ENCODE measurements around the gene ABCF2.

ABCF2 gene

DNA sequence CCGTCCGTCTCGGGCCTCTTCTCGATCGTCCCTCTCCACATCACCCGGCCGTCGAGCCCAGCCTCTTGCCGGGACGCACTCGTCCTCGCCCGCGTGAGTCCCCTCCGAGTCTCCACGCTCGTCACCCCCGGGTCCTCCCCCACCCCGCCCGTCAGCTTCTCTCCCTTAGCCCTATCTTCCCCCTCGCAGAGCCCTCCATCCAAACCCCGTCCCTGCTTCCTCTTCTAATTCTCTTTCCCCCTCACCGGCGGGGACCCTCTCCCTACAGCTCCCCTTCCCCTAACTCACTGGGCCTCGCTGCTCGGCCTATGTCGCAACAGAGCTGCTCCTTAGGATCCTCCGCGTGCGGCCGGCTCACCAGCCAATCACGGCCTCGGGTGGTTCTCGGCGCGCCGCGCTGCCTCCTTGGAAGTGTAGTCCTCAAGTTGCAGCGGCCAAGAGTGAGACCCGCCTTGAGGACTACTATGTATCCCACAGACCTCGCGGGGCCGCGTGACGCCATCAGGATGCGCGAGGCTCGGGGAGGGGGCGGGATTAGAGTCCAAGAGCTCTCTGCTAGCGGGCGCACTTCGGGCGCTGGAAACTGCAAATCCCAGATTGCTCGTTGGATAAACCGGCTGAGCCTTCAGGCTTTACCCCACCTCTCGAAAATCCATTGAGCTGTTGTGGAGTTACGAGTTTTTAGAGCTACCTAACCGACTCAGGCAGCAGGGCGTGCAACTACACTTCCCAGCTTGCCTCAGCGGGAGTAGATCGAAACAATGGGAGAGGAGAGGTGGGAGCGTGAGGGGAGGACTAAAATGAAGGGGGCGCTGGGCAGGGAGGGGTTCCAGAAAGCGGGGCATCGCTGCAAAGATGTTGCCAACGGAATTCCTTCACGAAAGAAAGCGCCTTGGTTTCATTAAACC, at the start of gene ABCF2:
TSS of gene ABCF2 (minus strand) at position 331 of the 908 bp plus-strand sequence. CDS start 747 bp downstream, outside the sequence.
- Mint-ChIP-seq H3K27ac (peak within 1 kb of the TSS; percentile 99), H3K4me1 (ENCODE audit: low read depth) (peaks cover 49% of the 10 kb centered on the region), H3K4me3 (peak within 1 kb of the TSS; percentile 100), H3K27me3 (no peaks in the 10 kb centered on the region), H3K36me3 (peaks cover 20% of the 10 kb centered on the region), H3K9me3 (ENCODE audit: low read depth) (no peaks in the 10 kb centered on the region)

DNA sequence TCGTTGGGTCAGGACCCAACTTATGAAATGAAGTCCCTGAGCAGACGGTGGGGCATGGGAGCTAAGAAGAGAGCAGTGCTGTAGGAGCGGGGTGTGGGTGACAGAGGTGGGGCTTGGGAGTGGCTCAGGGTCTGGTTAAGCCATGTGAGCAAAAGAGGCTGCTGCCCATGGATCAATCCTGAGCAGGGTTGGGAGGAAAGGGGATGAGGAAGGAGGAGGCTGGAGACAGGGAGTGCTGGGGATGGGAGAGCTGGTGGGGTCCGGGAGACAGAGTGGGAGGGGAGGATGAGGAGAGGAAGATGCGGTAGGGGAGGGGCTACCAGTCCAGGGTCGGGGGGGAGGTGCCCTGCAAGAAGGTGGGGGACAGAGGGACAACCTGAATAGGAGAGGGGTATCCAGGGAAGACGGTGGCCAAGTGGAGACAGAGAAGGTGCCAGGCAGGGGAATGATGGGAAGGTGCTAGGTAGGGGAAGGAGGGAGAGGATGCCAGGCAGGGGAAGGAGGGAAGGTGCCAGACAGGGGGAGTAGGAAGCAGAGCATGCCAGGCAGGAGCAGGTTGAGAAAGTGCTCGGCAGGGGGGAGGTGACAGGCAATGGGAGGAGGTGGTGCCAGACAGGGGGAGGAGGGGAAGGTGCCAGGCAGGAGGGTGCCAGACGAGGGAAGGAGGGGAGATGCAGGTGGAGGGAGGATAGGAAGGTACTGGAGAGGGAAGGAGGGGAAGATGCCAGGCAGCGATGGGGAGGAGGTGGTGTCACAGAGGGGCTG, 49.0 kb upstream of the ABCF2 start:
- no peak overlapping the region for H3K27ac Mint-ChIP-seq
- H3K4me1 Mint-ChIP-seq (ENCODE audit: low read depth): peaks cover 44% of the 10 kb centered on the region
- no peaks in the 10 kb centered on the region for H3K9me3 Mint-ChIP-seq (ENCODE audit: low read depth)
- H3K36me3 Mint-ChIP-seq: no peaks in the 10 kb centered on the region
- H3K27me3 Mint-ChIP-seq: no peaks in the 10 kb centered on the region
- peak overlapping the region; percentile 60 for H3K4me3 Mint-ChIP-seq

DNA sequence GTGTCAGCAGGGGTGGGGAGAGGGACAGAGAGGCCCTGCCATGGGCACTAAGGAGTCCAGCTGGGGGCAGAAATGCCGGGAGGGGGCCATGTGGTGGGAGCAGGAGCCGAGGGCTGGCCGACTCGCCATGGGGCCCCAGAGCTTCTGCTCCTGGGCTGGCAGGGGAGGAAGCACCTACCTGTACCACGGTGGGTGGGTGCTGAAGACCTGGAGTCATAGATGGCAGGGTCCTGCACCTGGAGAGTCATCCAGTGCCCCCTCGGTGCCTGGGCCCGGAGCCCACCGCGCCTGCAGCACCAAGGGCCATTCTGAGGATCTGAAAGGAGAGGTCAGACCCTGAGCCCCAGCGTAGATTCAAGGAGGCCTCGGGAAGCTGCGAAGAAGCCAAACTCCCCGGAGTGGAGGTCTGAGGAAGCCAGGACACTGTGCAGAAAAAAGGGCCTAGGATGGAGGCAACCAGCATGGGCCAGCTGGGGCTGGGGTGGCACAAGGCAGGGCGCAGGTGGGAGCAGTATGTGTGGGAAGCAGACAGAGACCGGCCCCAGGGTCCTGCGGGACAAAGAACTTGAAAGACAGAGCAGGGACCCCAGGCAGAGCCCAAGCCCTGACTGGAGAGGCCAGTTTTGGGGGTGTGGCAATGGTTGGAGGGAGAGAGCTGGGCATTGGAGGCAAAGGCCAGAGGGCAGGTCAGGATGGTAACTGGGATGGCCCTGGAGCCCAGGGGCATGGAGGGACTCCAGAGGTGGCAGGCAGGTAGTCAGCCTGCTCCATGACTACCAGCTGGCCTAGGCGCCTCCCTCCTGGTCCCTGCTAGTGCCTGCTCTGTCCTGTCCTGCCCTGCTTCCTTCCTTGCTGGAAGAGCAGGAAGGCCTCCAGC, 48.2 kb upstream of the ABCF2 start:
- Mint-ChIP-seq H3K27me3 (no peaks in the 10 kb centered on the region), H3K36me3 (no peaks in the 10 kb centered on the region), H3K4me1 (ENCODE audit: low read depth) (peaks cover 48% of the 10 kb centered on the region), H3K9me3 (ENCODE audit: low read depth) (no peaks in the 10 kb centered on the region), H3K4me3 (peak overlapping the region; percentile 60), H3K27ac (no peak overlapping the region)

DNA sequence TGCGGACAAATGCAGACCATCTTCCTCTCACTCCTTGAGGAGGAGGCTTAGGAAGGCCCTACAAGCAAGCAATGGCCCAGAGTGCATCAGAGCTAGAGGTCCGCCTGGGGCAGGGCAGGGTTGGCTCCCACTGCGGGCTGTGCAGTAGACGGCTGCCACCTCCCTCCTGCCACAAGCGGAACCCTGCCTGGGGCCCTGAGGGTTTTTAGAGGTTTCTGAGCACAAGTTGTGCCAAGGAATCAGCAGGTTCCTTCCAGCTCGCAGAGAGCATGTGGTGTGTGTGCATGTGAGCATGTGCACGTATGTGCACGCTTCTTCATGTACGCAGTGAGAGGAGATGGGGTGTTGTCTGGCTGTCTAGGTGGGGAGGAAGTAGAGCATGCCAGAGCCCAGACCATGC, 47.4 kb upstream of the ABCF2 start:
- no peaks in the 10 kb centered on the region for H3K9me3 Mint-ChIP-seq (ENCODE audit: low read depth)
- peaks cover 3% of the 10 kb centered on the region for H3K36me3 Mint-ChIP-seq
- H3K27me3 Mint-ChIP-seq: no peaks in the 10 kb centered on the region
- H3K4me1 Mint-ChIP-seq (ENCODE audit: low read depth): peaks cover 48% of the 10 kb centered on the region
- H3K27ac Mint-ChIP-seq: no peak overlapping the region
- H3K4me3 Mint-ChIP-seq: peak overlapping the region; percentile 56

DNA sequence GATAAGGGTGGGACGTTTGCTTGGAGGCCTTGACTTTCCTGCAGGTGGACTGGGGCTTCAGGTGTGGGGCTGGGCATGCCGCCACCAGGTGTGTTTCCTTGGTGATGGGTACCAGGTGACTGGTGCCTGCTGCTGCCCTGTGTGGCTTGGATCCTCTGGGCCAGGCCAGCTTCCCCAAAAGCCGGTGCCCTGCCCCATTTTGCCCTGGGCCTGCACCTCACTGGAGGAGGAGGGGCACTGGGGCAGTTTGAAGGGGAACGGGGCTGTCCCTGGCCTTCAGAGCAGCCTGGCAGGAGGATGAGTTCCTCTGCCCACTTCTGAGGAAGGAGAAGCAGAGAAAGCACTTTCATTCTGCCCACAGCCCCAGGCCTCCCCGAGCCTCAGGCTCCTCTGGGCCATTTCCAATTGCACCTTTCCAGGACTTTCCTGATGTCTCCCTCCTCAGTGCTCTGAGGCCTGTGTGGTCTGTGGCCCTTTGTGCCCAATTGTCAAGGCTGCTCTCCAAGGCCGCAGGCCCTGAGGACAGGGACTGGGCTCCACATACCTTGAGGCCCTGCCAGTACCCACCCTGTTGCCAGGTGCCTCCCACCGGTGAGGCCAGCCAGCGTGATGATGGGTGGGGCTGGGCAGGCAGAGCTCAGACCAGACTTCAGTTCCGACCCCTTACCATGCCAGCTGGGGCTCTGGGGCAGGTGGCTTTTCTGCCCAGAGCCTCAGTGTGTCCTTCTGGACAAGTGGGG, 46.8 kb upstream of the ABCF2 start:
- Mint-ChIP-seq H3K9me3 (ENCODE audit: low read depth) (no peaks in the 10 kb centered on the region), H3K36me3 (peaks cover 3% of the 10 kb centered on the region), H3K27me3 (no peaks in the 10 kb centered on the region), H3K4me3 (no peak overlapping the region), H3K27ac (no peak overlapping the region), H3K4me1 (ENCODE audit: low read depth) (peaks cover 48% of the 10 kb centered on the region)

DNA sequence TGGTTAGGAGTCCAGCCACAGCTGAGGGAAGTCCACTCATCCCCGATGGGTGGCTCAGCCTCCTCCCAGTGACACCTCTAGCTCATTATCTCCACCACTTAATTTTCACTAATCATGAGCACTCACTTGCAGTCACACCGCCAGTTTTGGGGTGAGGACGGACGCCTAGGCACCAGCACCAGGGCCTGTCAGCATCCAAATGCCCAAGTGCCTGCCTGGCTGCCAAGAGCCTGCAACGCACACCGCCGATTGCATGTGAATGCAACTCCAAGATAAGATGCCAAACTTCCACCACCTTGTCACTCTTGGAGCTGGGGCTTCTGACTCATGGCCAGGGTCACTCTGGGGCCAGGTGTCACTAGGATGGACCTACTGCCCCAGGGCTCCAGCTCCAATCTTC, 45.9 kb upstream of the ABCF2 start:
- H3K4me1 Mint-ChIP-seq (ENCODE audit: low read depth): peaks cover 47% of the 10 kb centered on the region

DNA sequence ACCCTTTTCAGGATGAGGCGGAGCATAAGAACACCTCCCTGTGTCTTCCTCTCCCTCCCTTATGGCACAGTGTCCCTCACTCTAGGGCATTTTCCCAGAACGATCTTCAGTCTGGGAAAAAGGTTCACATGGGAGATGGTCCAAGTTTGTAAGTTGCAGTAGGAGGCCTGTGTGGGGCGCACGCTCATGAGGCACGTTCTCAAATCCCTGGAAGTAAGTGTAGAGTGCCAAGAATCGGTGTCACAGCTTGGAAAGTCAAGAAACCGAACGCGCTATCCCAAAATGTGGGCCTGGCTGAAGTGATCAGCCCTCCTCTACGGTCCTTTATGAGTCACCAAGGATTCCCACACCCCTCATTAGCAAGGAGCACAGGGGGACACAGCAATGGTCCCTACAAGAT, 45.4 kb upstream of the ABCF2 start:
- Mint-ChIP-seq H3K4me1 (ENCODE audit: low read depth) (peaks cover 44% of the 10 kb centered on the region), H3K9me3 (ENCODE audit: low read depth) (no peaks in the 10 kb centered on the region), H3K4me3 (no peak overlapping the region), H3K36me3 (peaks cover 3% of the 10 kb centered on the region), H3K27me3 (no peaks in the 10 kb centered on the region), H3K27ac (peak overlapping the region; percentile 65)

More for the DNA sequence above, 45.9 kb upstream of the ABCF2 start:
- H3K27ac Mint-ChIP-seq: peak overlapping the region; percentile 23
- no peak overlapping the region for H3K4me3 Mint-ChIP-seq
- no peaks in the 10 kb centered on the region for H3K27me3 Mint-ChIP-seq
- no peaks in the 10 kb centered on the region for H3K9me3 Mint-ChIP-seq (ENCODE audit: low read depth)
- H3K36me3 Mint-ChIP-seq: peaks cover 3% of the 10 kb centered on the region

DNA sequence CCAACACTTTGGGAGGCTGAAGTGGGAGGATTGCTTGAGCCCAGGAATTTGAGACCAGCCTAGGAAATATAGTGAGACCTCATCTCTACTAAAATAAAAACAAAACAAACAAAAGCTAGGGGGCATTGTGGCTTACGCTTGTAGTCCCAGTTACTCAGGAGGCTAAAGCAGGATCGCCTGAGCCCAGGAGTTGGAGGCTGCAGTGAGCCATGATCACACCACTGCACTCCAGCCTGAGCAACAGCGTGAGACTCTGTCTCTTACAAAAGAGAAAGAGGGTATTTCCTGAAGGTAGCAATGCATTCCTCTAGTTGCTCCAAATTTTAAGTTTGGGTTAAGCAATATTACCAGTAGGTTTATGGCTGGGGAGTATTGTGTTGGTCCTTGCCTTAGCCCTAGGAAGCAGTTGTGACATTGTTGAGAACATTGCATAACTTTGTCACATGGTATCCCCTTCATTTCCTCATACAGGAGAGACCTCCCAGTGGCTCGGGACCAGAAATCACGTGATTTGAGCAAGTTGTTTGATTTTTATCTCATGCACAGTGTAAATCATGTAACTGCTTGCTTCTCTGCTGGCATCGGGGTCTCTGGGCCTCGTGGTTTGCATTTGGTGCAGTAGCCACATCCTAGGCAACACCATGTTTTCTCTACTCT, 44.8 kb upstream of the ABCF2 start:
- no peaks in the 10 kb centered on the region for H3K27me3 Mint-ChIP-seq
- no peak overlapping the region for H3K4me3 Mint-ChIP-seq
- peaks cover 3% of the 10 kb centered on the region for H3K36me3 Mint-ChIP-seq
- H3K27ac Mint-ChIP-seq: peak overlapping the region; percentile 65
- H3K4me1 Mint-ChIP-seq (ENCODE audit: low read depth): peaks cover 41% of the 10 kb centered on the region
- no peaks in the 10 kb centered on the region for H3K9me3 Mint-ChIP-seq (ENCODE audit: low read depth)

DNA sequence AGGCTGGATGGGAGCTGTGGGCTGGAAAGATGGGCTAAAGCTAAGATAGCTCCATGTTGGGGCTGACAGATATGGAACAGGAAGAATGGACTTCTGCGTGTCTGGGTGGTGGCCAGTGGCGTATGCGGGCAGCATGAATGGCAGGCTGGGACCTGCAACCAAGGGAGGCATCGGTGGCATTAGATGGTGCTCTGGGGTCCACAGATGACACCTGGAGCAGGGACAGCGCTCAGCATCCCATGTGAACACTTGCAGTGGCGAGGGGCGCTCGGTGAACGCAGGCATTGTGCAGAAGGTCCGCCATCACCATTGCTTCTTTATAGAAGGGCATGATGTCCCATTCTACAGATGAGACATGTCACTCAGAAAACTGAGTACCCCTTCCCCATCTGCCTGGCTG, 42.5 kb upstream of the ABCF2 start:
- no peak overlapping the region for H3K27ac Mint-ChIP-seq
- peaks cover 24% of the 10 kb centered on the region for H3K4me1 Mint-ChIP-seq (ENCODE audit: low read depth)
- H3K4me3 Mint-ChIP-seq: no peak overlapping the region
- no peaks in the 10 kb centered on the region for H3K27me3 Mint-ChIP-seq
- no peaks in the 10 kb centered on the region for H3K9me3 Mint-ChIP-seq (ENCODE audit: low read depth)
- peaks cover 3% of the 10 kb centered on the region for H3K36me3 Mint-ChIP-seq

DNA sequence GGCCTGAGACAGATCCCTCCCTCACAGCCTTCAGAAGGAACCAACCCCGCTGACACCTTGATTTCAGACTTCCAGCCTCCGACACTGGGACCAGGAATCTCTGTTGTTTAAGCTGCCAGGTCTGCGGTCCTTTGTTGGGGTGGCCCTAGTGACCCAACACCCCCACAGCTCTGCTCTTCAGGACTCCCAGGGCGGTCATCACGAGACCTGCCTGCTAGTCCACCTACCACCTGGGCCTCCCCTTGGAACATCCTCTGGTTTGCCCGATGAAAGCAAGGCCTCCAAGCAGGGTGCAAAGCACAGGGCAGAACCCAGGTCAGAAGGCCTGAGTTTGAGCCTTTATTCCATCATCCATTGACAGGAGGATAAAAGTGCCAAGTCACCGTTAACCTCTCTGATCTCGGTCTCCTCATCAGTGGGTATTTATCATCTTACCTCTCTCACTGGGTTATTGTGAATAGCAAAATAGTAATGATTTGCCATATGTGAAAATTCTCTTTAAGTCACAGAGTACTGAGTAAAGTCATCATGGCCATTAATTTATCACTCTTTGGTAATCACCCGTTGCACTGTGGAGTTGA, 38.4 kb upstream of the ABCF2 start:
- Mint-ChIP-seq H3K27me3 (no peaks in the 10 kb centered on the region), H3K27ac (no peak overlapping the region), H3K36me3 (peaks cover 3% of the 10 kb centered on the region)

DNA sequence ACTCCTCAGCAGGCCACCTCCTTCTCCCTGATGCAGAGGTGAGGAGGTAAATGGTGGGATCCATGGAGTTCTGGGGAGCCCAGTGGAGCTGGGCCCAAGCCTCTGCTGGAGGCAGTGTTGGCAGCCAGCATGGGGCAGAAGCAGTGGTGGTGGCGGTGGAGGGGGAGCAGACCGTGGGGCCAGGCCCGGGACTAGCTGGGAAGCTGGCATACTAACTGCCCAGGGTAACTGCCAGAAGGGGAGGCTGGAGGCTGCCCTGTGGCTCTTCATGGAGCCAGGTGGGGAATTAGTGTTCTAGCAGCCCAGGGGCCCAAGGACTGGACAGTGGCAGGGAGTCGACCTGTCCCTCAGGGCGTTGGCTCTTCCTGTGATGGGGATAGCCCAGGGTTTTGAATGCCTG, 37.6 kb upstream of the ABCF2 start:
- Mint-ChIP-seq H3K4me3 (no peak overlapping the region), H3K4me1 (ENCODE audit: low read depth) (no peaks in the 10 kb centered on the region), H3K27ac (no peak overlapping the region), H3K9me3 (ENCODE audit: low read depth) (no peaks in the 10 kb centered on the region), H3K27me3 (no peaks in the 10 kb centered on the region), H3K36me3 (no peaks in the 10 kb centered on the region)

More for the DNA sequence above, 38.4 kb upstream of the ABCF2 start:
- Mint-ChIP-seq H3K9me3 (ENCODE audit: low read depth) (no peaks in the 10 kb centered on the region), H3K4me1 (ENCODE audit: low read depth) (peaks cover 1% of the 10 kb centered on the region), H3K4me3 (no peak overlapping the region)

DNA sequence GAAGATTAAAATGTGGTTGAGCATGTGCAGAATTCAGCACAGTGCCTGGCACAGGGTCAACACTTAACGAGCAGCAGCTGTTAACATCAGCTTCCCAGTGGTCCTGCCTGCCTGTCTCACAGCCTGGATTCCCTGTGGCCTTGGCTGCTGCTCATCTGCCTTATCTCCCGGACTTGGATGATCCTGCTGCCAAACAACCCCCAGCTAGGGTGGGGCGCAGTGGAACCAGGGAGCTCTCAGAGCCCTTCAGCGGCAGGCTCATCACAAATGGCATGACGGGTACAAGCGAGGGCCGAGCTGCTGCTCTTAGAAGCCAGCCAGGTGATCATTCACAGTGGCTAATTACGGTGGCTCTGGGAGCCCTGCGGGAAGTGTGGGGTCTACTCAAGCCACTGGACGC, 34.5 kb upstream of the ABCF2 start:
- H3K4me3 Mint-ChIP-seq: no peak overlapping the region
- no peaks in the 10 kb centered on the region for H3K4me1 Mint-ChIP-seq (ENCODE audit: low read depth)
- no peak overlapping the region for H3K27ac Mint-ChIP-seq
- H3K36me3 Mint-ChIP-seq: no peaks in the 10 kb centered on the region
- H3K9me3 Mint-ChIP-seq (ENCODE audit: low read depth): no peaks in the 10 kb centered on the region
- no peaks in the 10 kb centered on the region for H3K27me3 Mint-ChIP-seq

DNA sequence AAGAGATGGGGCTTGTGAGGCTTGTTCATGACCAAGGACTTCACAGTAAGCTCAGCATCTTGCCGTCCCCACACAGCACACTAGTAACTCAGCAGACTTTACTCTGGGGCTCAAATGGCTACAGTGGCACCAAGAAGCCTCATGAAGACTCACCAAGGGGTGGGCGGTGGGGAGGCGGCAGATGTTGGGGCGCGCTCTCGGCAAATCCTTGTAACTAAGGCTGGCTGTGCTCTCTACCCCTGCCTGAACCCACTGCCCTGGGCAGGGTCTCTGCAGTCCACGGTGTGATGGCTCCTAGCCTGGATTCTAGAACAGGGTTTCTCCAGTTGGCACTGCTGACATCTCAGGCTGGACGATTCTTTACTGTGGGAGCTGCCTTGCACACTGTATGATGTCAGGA, 33.9 kb upstream of the ABCF2 start:
- Mint-ChIP-seq H3K36me3 (no peaks in the 10 kb centered on the region), H3K4me1 (ENCODE audit: low read depth) (no peaks in the 10 kb centered on the region), H3K27me3 (no peaks in the 10 kb centered on the region), H3K4me3 (no peak overlapping the region), H3K27ac (no peak overlapping the region), H3K9me3 (ENCODE audit: low read depth) (no peaks in the 10 kb centered on the region)

Measured in activated naive CD8-positive, alpha-beta T cell (primary cell).